ENCODE results near the gene GRK7. TPM values are rescaled to one million over a fixed set of nuclear protein-coding genes. Genes with fewer than 3 reads are reported as not detected.

GRK7 gene
- not detected in 2 replicates for total RNA-seq

- DNase-seq (ENCODE audit: extremely low read depth, low read depth, low spot score): no peak
Measured at GRCh38 chr3:141763088-141763750, at the start of gene GRK7. GRK7 (plus strand) TSS chr3:141763408; CDS start chr3:141778285, 14,877 bp downstream.

GRCh38 chr3:141714671-141715070 is 48.5 kb upstream of the GRK7 start:
- DNase-seq (ENCODE audit: extremely low read depth, low read depth, low spot score): no peak

- no peak for DNase-seq (ENCODE audit: extremely low read depth, low read depth, low spot score)
Measured at GRCh38 chr3:141722081-141722480, 41.1 kb upstream of the GRK7 start.

GRCh38 chr3:141722648-141723047 is 40.6 kb upstream of the GRK7 start:
- DNase-seq (ENCODE audit: extremely low read depth, low read depth, low spot score): no peak

- no peak for DNase-seq (ENCODE audit: extremely low read depth, low read depth, low spot score)
Measured at GRCh38 chr3:141723255-141723654, 40.0 kb upstream of the GRK7 start.

- DNase-seq (ENCODE audit: extremely low read depth, low read depth, low spot score): no peak
Measured at GRCh38 chr3:141724186-141724585, 39.0 kb upstream of the GRK7 start.

- no peak for DNase-seq (ENCODE audit: extremely low read depth, low read depth, low spot score)
Measured at GRCh38 chr3:141725036-141725435, 38.2 kb upstream of the GRK7 start.

GRCh38 chr3:141726483-141726882 is 36.7 kb upstream of the GRK7 start:
- DNase-seq (ENCODE audit: extremely low read depth, low read depth, low spot score): no peak

- DNase-seq (ENCODE audit: extremely low read depth, low read depth, low spot score): no peak
Measured at GRCh38 chr3:141728355-141728892, 34.8 kb upstream of the GRK7 start.

GRCh38 chr3:141729240-141729639 is 34.0 kb upstream of the GRK7 start:
- no peak for DNase-seq (ENCODE audit: extremely low read depth, low read depth, low spot score)

- no peak for DNase-seq (ENCODE audit: extremely low read depth, low read depth, low spot score)
Measured at GRCh38 chr3:141735176-141735575, 28.0 kb upstream of the GRK7 start.

GRCh38 chr3:141735770-141736465 is 27.3 kb upstream of the GRK7 start:
- DNase-seq (ENCODE audit: extremely low read depth, low read depth, low spot score): no peak

GRCh38 chr3:141737093-141737492 is 26.1 kb upstream of the GRK7 start:
- no peak for DNase-seq (ENCODE audit: extremely low read depth, low read depth, low spot score)

GRCh38 chr3:141737678-141738021 is 25.6 kb upstream of the GRK7 start:
- DNase-seq (ENCODE audit: extremely low read depth, low read depth, low spot score): no peak

- peak; percentile 56 for DNase-seq (ENCODE audit: extremely low read depth, low read depth, low spot score)
Measured at GRCh38 chr3:141738022-141738890, 25.0 kb upstream of the GRK7 start, which contains the start of gene RNF7. RNF7 (plus strand) TSS chr3:141738298; CDS start chr3:141738342, 44 bp downstream.

GRCh38 chr3:141738891-141739363 is 24.3 kb upstream of the GRK7 start:
- DNase-seq (ENCODE audit: extremely low read depth, low read depth, low spot score): no peak

GRCh38 chr3:141739731-141740130 is 23.5 kb upstream of the GRK7 start:
- no peak for DNase-seq (ENCODE audit: extremely low read depth, low read depth, low spot score)

- DNase-seq (ENCODE audit: extremely low read depth, low read depth, low spot score): no peak
Measured at GRCh38 chr3:141740349-141740748, 22.9 kb upstream of the GRK7 start.

- no peak for DNase-seq (ENCODE audit: extremely low read depth, low read depth, low spot score)
Measured at GRCh38 chr3:141743305-141743704, 19.9 kb upstream of the GRK7 start.

GRCh38 chr3:141746962-141747361 is 16.2 kb upstream of the GRK7 start:
- no peak for DNase-seq (ENCODE audit: extremely low read depth, low read depth, low spot score)

- DNase-seq (ENCODE audit: extremely low read depth, low read depth, low spot score): no peak
Measured at GRCh38 chr3:141753399-141753798, 9.8 kb upstream of the GRK7 start.
